NCI-H460 (cell line): ENCODE measurements around the gene CENPI. TPM values are rescaled to one million over a fixed set of nuclear protein-coding genes. Genes with fewer than 3 reads are reported as not detected.
"Not testable (repeated sequence)": the region's sequence is repeated elsewhere in the genome, so short reads cannot be mapped to it uniquely, and the experiment has no call there.

Experiments used
- DNase-seq: peaks from one replicate; pipeline ENCODE4 v3.0.0-alpha.2; 2016; ENCODE audit warnings: low read depth; ENCODE audit errors: extremely low read depth
- polyA plus RNA-seq: library from polyadenylated mRNA; depleted of rRNA; stranded (reverse); fragments of >200 nt; gene quantifications from 2 replicates; pipeline ENCODE4 v1.2.3, GENCODE V29; 2014; cell fraction: nucleus; rRNA removed
- total RNA-seq: library from RNA; depleted of rRNA; stranded (reverse); fragments of >200 nt; shearing (Covaris generic); gene quantifications from 2 replicates; pipeline ENCODE4 v1.2.3, GENCODE V29; 2014; rRNA removed

Gene CENPI, protein sequence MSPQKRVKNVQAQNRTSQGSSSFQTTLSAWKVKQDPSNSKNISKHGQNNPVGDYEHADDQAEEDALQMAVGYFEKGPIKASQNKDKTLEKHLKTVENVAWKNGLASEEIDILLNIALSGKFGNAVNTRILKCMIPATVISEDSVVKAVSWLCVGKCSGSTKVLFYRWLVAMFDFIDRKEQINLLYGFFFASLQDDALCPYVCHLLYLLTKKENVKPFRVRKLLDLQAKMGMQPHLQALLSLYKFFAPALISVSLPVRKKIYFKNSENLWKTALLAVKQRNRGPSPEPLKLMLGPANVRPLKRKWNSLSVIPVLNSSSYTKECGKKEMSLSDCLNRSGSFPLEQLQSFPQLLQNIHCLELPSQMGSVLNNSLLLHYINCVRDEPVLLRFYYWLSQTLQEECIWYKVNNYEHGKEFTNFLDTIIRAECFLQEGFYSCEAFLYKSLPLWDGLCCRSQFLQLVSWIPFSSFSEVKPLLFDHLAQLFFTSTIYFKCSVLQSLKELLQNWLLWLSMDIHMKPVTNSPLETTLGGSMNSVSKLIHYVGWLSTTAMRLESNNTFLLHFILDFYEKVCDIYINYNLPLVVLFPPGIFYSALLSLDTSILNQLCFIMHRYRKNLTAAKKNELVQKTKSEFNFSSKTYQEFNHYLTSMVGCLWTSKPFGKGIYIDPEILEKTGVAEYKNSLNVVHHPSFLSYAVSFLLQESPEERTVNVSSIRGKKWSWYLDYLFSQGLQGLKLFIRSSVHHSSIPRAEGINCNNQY
- total RNA-seq, result 26.5 and 26.9 TPM in 2 replicates
- 29.2 and 35.6 TPM in 2 replicates for polyA plus RNA-seq

DNA sequence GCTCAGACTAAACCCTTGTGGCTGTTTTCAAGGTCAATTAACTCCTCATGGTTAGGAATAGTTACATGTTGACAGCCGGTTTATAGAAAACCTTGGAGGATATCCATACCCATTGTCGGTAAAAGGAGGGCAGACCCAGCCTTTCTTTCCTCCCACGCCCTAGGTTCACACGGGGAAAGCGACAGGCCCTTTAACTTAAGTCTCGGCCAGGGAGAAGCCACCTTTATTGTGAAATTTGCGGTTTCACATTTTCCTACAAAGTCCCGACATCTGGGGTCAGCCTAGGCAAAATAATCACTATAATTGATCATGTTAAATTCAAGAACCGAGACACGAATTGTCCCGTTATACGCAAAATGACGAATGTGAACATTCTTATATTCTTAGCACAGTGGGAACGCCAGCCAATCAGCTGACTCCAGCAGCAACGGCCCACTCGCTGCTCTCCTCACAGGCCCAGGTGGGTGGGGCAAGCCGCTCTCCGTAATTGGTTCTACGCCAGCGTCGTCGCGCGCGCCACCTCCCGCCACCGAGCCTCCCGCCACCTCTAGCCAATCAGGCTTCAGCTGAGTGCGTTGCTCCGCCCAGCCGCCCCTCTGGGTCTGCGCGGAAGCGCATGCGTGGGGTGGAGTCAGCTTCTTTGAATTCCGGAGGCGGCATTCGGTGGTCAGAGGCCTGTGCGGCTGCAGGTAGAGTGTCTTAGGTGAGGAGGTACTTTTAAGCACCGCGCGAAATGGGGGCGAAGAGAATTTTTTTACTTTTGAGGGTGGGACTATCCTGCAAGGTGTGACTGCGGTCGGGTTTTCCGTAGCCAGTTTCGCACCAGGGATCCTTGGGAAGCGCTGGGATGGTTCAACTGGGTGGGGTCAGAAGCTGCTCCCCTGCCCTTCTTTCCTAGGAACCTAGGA lies at the start of gene CENPI:
TSS of gene CENPI (plus strand) at position 659 of the 908 bp plus-strand sequence. CDS start 2,867 bp downstream, outside the sequence.
- DNase-seq, result peak; percentile 95

DNA sequence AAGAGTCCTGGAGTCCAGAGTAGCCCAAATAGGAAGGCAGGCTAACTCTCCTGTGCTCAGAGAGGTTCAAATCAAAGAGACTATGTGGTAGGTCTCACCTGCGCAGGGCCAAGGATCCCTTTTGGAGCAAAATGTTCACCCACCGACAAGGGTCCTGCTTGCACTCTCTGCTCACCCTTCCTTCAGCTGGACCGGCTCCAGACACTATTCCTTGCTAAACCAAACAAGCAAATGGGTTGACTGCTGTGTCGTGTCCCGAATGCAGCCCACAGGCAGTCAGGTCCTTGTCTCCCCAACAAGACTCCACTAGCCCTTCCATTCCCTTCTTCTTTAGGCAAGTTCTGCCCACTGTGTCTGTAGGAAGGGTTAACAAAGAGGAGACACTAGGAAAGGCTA lies 46.9 kb upstream of the CENPI start:
- peak; percentile 2 for DNase-seq

DNA sequence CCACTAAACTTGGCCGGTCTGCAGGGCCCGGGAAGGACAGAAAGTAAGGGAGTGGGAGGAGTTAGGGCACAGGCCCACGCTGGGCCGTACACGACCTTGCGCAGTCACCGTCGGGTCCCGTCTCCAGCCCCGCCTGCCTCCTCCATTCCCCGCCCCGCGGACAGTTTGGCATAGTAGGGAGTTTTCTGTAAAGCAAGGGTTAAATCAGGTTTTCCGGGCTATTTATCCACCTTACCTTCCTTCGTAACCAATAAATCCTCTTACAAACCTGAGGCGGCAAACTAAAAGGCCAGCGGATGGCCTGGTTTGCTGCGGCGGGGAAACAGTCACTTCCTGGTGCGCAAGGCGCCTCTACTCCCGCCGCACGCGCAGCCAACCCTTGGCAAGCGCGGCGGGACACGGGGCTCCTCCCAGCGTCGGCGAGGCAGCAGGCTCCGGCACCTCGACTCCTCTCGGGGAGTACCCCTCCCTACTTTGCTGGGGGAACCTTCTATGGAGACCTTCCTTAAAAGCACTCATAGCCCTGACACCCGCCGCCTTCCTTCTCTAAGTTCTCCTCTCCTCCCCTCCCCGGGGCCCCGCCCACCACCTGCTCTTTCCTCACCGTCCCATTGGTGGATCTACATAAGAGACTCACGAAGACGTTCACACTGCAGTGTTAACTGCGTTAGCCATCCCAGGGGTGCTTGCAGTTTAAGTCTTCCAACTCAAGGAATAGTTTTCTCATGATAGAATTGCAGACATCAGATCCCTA lies 46.3 kb upstream of the CENPI start, which contains the start of gene TRMT2B:
TSS of gene TRMT2B (minus strand) at position 563 of the 754 bp plus-strand sequence. CDS start 9,822 bp downstream, outside the sequence.
- peak; percentile 97 for DNase-seq

DNA sequence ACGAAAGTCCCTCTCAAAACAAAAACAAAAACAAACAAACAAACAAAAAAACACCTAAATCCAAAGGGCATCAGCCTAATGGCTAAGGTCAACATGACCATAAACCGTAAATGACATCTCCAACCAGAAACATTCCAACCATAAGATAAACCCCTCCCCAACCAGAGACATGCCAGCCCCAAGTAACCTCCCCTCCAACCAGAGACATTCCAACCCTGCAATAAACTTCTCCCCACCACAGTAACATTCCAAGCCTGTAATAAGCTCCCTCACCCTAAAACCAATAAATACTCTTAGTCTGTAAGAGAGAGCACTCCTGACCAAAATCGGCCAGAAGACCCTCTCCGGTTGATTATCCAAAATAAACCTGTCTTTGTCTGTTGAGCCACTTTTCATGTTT lies 41.5 kb upstream of the CENPI start:
- DNase-seq, result not testable (repeated sequence)

DNA sequence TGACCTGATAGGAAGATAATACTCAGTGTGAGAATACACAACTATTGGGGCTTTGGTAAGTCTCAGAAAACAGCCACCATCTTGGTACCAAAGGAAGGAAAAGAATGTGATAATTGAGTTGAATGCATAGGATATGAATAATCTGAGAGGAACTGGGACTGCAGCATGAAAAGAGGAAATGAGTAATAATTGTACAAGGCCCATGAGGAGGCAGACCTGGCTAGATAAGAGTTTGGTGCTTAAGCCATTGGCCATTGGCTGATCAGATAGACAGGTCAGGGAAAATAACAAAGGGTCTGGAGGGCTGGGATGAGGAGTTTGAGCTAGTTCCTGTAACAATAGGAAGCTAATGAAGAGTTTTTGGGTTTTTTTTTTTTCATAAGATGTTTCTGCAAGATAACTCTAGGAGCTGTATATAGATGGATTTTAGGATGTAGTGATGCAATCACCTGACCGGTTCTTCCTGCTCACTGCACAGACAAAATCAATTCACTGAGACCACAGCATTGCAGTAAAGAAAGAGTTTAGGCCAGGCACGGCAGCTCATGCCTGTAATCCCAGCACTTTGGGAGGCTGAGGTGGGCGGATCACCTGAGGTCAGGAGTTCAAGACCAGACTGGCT lies 40.8 kb upstream of the CENPI start:
- DNase-seq, result peak; percentile 23

DNA sequence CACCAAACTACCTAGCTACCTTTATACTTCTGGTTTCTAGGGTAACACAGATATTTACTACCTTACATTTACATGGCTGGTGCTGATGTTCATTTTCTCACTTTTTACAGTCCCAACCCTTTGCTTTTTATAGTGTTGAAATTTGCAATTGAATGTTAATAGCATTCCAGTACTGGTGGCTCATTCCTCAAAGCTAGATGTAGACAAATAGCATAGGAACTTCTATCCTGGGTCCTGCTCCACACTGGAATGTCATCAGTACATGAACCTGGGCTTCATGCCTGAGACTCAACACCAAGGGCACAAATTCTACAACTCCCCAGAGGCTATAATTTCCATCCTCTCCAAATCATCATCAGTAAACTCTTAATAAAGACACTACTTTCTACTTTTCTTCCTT lies 35.8 kb upstream of the CENPI start:
- no peak for DNase-seq

DNA sequence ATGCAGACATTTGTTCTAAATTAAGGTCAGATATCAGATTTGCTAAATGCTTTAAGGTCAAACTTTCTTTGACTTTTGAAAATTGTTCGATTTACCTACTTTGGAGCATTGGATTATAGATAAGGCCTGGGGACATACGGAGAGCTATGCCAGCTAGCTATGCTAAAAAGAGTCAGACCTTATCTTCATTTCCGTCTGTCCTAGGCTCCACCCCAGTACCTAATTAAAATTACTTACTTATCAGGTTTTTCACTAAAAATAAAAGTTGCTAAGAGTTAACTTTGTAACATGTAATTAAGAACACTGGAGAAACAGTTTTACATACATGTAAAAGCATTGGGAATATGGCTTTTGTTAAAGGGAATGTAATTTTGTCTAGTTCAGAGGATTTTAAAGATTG lies 26.4 kb upstream of the CENPI start:
- DNase-seq, result no peak

DNA sequence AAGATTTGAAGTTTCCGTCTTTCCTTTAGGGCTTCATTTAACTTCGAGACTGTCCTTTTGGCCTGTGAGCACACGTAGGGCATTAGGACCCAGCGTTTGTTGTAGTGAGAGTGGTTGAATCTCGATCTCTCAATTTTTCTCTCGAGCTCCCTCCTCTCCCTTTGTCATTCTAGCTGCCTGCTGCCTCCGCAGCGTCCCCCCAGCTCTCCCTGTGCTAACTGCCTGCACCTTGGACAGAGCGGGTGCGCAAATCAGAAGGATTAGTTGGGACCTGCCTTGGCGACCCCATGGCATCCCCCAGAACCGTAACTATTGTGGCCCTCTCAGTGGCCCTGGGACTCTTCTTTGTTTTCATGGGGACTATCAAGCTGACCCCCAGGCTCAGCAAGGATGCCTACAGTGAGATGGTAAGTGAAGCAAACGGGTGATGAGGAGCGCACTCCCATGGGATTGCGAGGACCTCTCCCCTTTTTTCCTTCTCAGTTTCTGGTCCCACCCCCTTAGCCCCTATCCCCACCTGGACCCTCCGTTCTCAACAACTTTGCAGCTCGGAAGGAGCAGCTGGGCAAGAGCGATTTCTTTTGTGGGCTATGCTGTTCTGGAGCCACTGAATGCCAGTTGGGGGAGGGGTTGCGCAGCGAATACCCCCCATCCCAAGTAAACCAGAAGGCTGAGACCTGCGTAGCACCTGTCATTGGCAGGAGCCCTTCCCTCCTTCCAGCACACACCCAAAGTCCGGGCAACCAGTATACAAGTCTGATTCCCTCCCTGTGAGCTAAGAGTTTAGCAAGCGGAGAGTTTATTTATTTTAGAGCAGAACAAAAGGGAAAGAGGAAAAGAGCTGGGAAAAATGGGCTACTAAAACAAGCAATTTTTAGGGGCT lies 19.0 kb upstream of the CENPI start, which contains the start of gene TMEM35A:
TSS of gene TMEM35A (plus strand) at position 164 of the 883 bp plus-strand sequence. CDS start at position 288, 124 bp downstream.
- no peak for DNase-seq

DNA sequence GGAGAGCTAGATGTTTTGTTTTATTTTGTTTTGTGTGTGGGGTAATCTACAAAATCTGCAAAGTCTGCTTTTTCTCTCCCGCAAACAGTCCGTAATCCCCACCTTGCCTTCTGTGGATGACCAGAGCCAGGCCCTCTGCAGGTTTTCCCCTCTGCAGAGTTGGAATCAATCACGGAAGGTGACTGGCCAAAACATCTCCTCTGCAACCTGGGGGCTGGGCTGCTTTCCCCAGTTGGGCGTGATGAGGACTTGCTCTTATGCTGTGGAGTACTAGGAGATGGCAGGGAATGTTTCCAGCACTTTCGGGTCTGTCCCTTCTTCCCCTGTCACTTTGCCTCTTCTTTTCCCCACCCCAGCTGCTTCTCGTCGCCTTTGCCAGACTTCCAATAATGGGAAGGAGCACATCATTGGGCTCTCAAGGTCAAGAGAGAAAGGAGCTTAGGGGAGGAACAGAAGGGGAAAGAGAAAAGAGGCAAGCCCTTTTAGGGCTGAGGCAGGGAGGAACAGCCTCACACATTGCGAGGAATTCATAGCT lies 18.2 kb upstream of the CENPI start:
- no peak for DNase-seq

DNA sequence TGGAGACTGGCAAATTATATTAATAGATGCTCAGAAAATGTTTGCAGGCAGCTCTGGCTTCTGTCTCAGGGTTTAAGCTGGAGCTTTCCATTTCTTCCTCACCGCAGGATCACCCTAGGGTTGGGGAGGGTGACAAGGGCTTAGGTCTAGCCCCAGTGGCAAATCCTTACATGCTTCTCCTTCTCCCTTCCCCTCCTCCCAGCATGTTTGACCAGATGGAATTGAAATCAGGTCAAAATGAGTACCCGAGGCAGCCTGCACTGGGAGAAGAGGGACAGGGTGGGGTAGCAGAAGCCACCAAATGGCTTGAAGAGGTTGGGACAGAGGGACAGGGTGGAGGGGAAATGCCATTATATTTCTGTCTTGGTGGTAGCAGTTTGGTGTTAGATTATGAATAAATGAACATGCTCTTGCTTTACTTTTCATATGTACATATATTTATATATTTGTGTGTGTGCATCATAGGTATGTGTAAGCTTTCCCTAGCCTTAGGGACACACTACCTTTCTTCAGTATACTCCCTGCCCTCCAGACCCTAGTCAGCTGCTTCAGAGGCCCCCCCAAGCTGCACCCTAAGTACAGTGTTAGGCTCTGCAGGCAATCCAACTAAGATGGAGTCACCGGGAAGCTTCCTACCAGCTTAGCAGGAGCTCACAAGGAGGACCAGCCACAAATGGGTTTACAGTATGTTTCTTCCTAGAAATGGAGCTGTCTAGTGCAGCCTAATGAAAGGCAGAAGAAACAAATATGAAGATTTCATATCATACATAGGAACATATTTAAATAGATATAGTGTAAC lies 17.5 kb upstream of the CENPI start:
- DNase-seq, result no peak

DNA sequence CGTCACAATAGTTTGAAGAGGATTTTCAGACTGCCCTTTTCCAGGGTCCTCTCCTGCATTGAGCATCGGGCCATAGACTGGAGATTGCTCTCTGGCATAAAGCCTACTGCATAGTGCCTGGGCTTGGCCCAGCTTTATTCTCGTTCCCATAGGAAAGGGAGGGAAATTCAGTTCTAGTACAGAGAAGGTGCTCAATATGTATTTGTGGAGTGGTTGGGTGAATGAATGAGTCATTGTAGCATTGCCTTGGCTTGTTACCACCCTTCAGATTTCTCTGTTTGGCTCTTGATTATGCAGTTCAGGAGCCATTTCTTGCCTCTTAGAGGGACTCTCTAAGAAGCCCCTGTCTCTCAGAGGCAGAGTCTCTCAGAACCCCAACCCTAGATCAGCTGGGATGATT lies 16.8 kb upstream of the CENPI start:
- DNase-seq, result no peak

DNA sequence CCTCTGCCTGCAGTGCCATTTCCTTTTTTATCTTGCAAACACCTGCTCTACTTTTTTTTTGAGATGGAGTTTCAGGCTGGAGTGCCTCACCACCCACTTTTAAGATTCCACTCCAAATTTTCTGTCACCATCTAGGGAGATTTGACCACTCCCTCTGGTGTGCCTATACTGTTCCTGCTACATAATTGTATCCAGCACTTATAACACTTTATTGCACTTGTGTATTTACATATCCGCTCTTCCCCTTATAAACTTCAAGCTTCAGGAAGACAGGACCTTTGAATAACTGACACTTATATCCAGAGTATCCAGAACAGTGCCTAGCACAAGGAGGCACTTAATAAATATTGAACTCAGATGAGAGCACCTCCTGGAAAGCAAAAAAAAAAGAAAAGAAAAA lies 6.2 kb upstream of the CENPI start:
- DNase-seq, result no peak

DNA sequence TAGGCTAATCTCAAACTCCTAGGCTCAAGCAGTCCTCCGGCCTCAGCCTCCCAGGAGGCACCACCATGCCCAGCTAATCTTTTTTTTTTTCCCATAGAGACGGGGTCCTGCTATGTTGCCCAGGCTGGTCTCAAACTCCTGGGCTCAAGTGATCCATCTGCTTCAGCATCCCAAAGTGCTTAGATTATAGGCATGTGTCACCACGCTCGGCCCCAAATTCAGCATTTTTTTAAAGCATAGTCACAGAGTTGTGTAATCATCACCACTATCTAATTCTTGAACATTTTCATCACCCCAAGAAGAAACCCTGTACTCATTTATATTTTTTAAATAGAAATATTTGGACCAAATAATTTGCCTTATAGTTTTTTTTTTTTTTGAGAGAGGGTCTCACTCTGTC lies 10.3 kb downstream of the CENPI start:
- no peak for DNase-seq

DNA sequence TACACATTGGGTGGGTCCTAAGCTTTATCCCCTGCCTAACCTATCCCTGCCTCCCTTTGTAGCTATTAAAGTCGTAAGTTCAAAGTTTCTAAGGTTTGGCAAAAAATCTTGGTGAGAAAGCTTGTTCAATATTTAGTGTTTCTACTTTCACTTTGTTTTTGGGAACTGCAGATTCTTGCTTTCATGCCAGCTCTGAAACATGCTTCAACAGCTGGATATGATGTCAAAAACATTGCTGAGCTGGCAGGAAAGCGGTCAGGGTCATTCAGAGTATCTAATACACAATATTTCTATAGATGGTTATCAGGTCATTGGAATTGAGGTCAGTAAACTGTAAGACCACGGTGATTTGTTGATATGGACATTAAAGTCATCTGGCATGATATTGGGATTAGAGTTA lies 19.7 kb downstream of the CENPI start:
- DNase-seq, result no peak

DNA sequence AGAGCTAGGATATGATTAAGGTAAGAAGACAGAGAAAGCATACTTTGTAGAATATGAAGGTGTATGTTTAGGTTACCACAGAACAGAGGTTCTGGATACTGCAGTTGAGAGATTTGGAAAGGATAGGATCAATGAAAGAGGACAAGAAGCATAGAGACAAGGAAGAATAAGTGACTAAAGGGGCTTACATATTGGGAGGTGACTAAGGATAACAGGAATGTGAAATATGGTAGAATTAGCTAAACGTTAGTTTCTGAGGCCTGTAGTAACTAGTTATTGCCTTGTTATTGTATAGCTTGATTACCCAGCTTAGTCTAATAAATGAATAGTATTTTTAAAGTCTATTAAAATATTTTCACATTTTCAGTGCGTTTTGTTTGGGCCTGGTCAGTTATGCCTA lies 38.2 kb downstream of the CENPI start:
- DNase-seq, result no peak
